Activated T-helper 1 cell treated with Interleukin-2 at 50 U/mL for 16 hours (primary cell): ENCODE data around the gene GIMAP8.
"Not testable (repeated sequence)": the region's sequence is repeated elsewhere in the genome, so short reads cannot be mapped to it uniquely, and the experiment has no call there.

Experiments used
- DNase-seq: peaks from one replicate; pipeline ENCODE4 v3.0.0-alpha.2; 2020; ENCODE audit warnings: low read depth

Gene GIMAP8

DNA sequence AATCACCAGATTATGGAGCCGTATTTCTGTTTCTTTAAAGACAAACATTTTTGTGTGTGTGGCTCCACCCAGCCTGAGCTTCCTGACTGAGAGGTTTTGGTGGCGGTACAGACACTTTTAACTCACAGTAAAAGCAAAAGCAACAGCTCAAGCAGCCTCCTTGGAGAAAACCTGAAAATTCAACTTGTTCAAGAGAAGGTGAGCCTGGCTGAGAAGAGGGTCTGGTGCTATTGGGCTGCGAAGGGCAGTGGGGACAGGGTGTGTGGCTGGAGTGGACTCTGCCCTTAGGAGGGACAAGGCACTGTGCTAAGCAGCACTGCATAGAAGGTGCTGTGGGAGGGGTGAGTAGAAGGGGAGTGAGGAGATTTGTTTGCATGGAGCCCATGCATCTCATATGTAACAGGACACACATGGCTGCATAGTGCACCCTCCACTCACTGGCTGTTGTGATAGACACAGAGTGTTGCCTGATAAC is 64.4 kb downstream of the GIMAP8 start, which contains the start of gene GIMAP7:
GIMAP7 (plus strand) TSS at position 125 of the 475 bp plus-strand sequence. CDS start 5,103 bp downstream, outside the sequence.
- peak; percentile 43 for DNase-seq

GRCh38 chr7:150515248-150516147 is 65.1 kb downstream of the GIMAP8 start:
- DNase-seq, result no peak

DNA sequence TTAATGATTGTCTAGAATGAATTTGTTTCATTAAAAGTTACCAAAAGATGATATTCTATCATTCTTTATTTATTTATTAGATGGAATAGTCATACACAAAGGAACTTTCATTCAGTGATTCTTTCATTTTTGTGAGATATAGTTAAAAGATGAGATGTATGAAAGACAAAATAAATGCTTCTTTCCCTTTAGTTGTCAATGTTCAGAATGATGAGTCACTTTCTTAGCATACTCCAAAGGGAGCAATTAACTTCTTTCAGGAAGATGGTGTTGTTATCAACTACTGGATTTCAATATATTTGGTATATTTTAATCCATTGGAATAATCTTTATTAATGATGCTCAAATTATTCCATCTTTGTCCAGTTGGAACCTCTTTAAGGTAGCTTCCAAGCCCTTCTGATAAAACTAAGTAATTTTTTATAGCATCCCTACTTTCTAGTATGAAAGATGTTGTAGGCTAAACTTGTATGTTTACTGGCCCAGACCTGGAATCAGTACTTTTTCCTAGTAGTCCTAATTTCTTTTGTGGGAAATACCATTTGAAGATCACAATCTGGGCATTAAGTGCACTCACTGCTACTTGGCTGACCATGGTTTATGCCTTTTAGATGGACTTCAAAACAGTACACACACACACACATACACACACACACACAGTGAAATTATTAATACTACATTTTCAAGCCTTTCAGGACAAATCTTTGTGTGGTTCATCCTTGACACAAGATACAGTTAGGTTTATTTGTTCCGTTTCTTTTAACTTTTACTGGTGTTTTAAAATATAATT is 66.7 kb downstream of the GIMAP8 start:
- no peak for DNase-seq

- DNase-seq, result no peak
Measured at GRCh38 chr7:150519310-150519709, 68.9 kb downstream of the GIMAP8 start.

GRCh38 chr7:150520145-150520544 is 69.7 kb downstream of the GIMAP8 start:
- no peak for DNase-seq

- not testable (repeated sequence) for DNase-seq
Measured at GRCh38 chr7:150522931-150523330, 72.5 kb downstream of the GIMAP8 start.

- no peak for DNase-seq
Measured at GRCh38 chr7:150524018-150524417, 73.6 kb downstream of the GIMAP8 start.
